ENCODE measurements around the gene CHST5.

CHST5 gene

GRCh38 chr16:75535901-75536300 is at the start of gene CHST5:
TSS of gene CHST5 (minus strand) at chr16:75536108. CDS start at chr16:75530384, 5,724 bp downstream.
- DNase-seq (ENCODE audit: low read depth in 2 of 2), result no peak

- no peak for DNase-seq (ENCODE audit: low read depth in 2 of 2)
These were observed 48.2 kb upstream of the CHST5 start for GRCh38 chr16:75584108-75584507.

- no peak for DNase-seq (ENCODE audit: low read depth in 2 of 2)
These were observed 43.5 kb upstream of the CHST5 start for GRCh38 chr16:75579281-75579834.

- DNase-seq (ENCODE audit: low read depth in 2 of 2), result no peak
These were observed 42.8 kb upstream of the CHST5 start for GRCh38 chr16:75578725-75579124.

GRCh38 chr16:75578212-75578611 is 42.3 kb upstream of the CHST5 start:
- DNase-seq (ENCODE audit: low read depth in 2 of 2), result no peak

- DNase-seq (ENCODE audit: low read depth in 2 of 2), result no peak
These were observed 40.5 kb upstream of the CHST5 start for GRCh38 chr16:75576384-75576811.

- DNase-seq (ENCODE audit: low read depth in 2 of 2), result no peak
These were observed 40.0 kb upstream of the CHST5 start for GRCh38 chr16:75575958-75576357.

GRCh38 chr16:75573955-75574354 is 38.0 kb upstream of the CHST5 start:
- DNase-seq (ENCODE audit: low read depth in 2 of 2), result no peak

- DNase-seq (ENCODE audit: low read depth in 2 of 2), result no peak
These were observed 37.1 kb upstream of the CHST5 start for GRCh38 chr16:75572864-75573542.

- no peak for DNase-seq (ENCODE audit: low read depth in 2 of 2)
These were observed 34.6 kb upstream of the CHST5 start for GRCh38 chr16:75570396-75571065.

- no peak for DNase-seq (ENCODE audit: low read depth in 2 of 2)
These were observed 32.0 kb upstream of the CHST5 start for GRCh38 chr16:75567911-75568310.

GRCh38 chr16:75566758-75567255 is 30.9 kb upstream of the CHST5 start:
- no peak for DNase-seq (ENCODE audit: low read depth in 2 of 2)

GRCh38 chr16:75566040-75566757 is 30.3 kb upstream of the CHST5 start, which contains the start of gene GABARAPL2:
TSS of gene GABARAPL2 (plus strand) at chr16:75566379. CDS start at chr16:75566487, 108 bp downstream.
- DNase-seq (ENCODE audit: low read depth in 2 of 2), result peak; percentile 84 to 87

GRCh38 chr16:75565640-75566039 is 29.7 kb upstream of the CHST5 start:
- DNase-seq (ENCODE audit: low read depth in 2 of 2), result no peak

GRCh38 chr16:75559564-75560372 is 23.9 kb upstream of the CHST5 start:
- DNase-seq (ENCODE audit: low read depth in 2 of 2), result no peak

- DNase-seq (ENCODE audit: low read depth in 2 of 2), result no peak
These were observed 23.0 kb upstream of the CHST5 start for GRCh38 chr16:75558846-75559401.

GRCh38 chr16:75556431-75556950 is 20.6 kb upstream of the CHST5 start:
- no peak for DNase-seq (ENCODE audit: low read depth in 2 of 2)

GRCh38 chr16:75555707-75556430 is 20.0 kb upstream of the CHST5 start, which contains the start of gene TMEM231:
TSS of gene TMEM231 (minus strand) at chr16:75556252. CDS start at chr16:75556209, 43 bp downstream.
- peak; percentile 92 to 96 for DNase-seq (ENCODE audit: low read depth in 2 of 2)

- no peak for DNase-seq (ENCODE audit: low read depth in 2 of 2)
These were observed 19.4 kb upstream of the CHST5 start for GRCh38 chr16:75555213-75555706.

GRCh38 chr16:75552951-75553350 is 17.0 kb upstream of the CHST5 start:
- DNase-seq (ENCODE audit: low read depth in 2 of 2), result no peak

Data from stimulated activated CD8-positive, alpha-beta memory T cell treated with anti-CD3 and anti-CD28 coated beads, Interleukin-2, amount 100 ng/mL, for 1 hour (primary cell).